Left lobe of liver (tissue), 2 donors: ENCODE measurements around the gene GFRA3. TPM values are rescaled to one million over a fixed set of nuclear protein-coding genes. Genes with fewer than 3 reads are reported as not detected.
"Not testable (repeated sequence)": the region's sequence is repeated elsewhere in the genome, so short reads cannot be mapped to it uniquely, and the experiment has no call there.

Experiments
- ATAC-seq: fragments of 200-7000 bp; cut with Tn5 transposase; one replicate; pipeline ENCODE4 v1.9.1; 2020; ENCODE audit warnings: mild to moderate bottlenecking, moderate library complexity
- DNase-seq: peaks from one replicate; pipeline ENCODE4 v3.0.0-alpha.2; 2020; ENCODE audit warnings: low spot score
- total RNA-seq: library from RNA; stranded (reverse); gene quantifications from one replicate; pipeline ENCODE4 v1.2.1, GENCODE V29; 2021
- donor health status: DM: no; HTN: no; CAD: no; lungs with moderate emphysema.
- donor health status: DM: no; HTN: yes; CAD: no.

Gene GFRA3
- total RNA-seq, 1 donor from 2014 or later = not detected

GRCh38 chr5:138247800-138248199 is 26.6 kb downstream of the GFRA3 start:
- not testable (repeated sequence) for DNase-seq, ATAC-seq

- no peak for ATAC-seq
- no peak for DNase-seq
Measured at GRCh38 chr5:138246822-138247221, 27.6 kb downstream of the GFRA3 start.

- DNase-seq (no peak), ATAC-seq (no peak)
Measured at GRCh38 chr5:138246334-138246733, 28.1 kb downstream of the GFRA3 start.

GRCh38 chr5:138245717-138246116 is 28.7 kb downstream of the GFRA3 start:
- DNase-seq = no peak

GRCh38 chr5:138243794-138244193 is 30.6 kb downstream of the GFRA3 start:
- DNase-seq (no peak), ATAC-seq (no peak)

More at GRCh38 chr5:138245717-138246116, 28.7 kb downstream of the GFRA3 start:
- ATAC-seq = no peak

GRCh38 chr5:138241688-138242571 is 32.5 kb downstream of the GFRA3 start:
- ATAC-seq (peak; percentile 96), DNase-seq (peak; percentile 69)

- ATAC-seq (no peak), DNase-seq (no peak)
Measured at GRCh38 chr5:138240650-138241385, 33.6 kb downstream of the GFRA3 start.

GRCh38 chr5:138238034-138238433 is 36.4 kb downstream of the GFRA3 start:
- DNase-seq = no peak
- ATAC-seq = no peak

- no peak for ATAC-seq
- no peak for DNase-seq
Measured at GRCh38 chr5:138234651-138235050, 39.8 kb downstream of the GFRA3 start.

GRCh38 chr5:138233280-138233679 is 41.1 kb downstream of the GFRA3 start:
- ATAC-seq (no peak), DNase-seq (no peak)

- DNase-seq (no peak), ATAC-seq (no peak)
Measured at GRCh38 chr5:138230981-138231589, 43.3 kb downstream of the GFRA3 start.

- DNase-seq (no peak), ATAC-seq (no peak)
Measured at GRCh38 chr5:138230261-138230660, 44.2 kb downstream of the GFRA3 start.

- DNase-seq (no peak), ATAC-seq (no peak)
Measured at GRCh38 chr5:138229387-138229786, 45.0 kb downstream of the GFRA3 start.

- ATAC-seq (no peak), DNase-seq (no peak)
Measured at GRCh38 chr5:138226910-138227309, 47.5 kb downstream of the GFRA3 start.

- DNase-seq = no peak
Measured at GRCh38 chr5:138224712-138225111, 49.7 kb downstream of the GFRA3 start.

GRCh38 chr5:138223532-138223931 is 50.9 kb downstream of the GFRA3 start:
- ATAC-seq (no peak), DNase-seq (no peak)

More at GRCh38 chr5:138224712-138225111, 49.7 kb downstream of the GFRA3 start:
- ATAC-seq = no peak

- DNase-seq (no peak), ATAC-seq (no peak)
Measured at GRCh38 chr5:138216799-138217198, 57.6 kb downstream of the GFRA3 start.

GRCh38 chr5:138213161-138214029 is 61.0 kb downstream of the GFRA3 start, which contains the start of gene CDC23:
Gene CDC23 (minus strand): TSS chr5:138213323. CDS start chr5:138213312, 11 bp downstream.
- DNase-seq (peak; percentile 91), ATAC-seq (peak; percentile 99)

GRCh38 chr5:138212828-138213160 is 61.6 kb downstream of the GFRA3 start:
- ATAC-seq (peak; percentile 47), DNase-seq (no peak)

GRCh38 chr5:138210985-138211384 is 63.4 kb downstream of the GFRA3 start:
- no peak for DNase-seq

More at GRCh38 chr5:138210985-138211384, 63.4 kb downstream of the GFRA3 start:
- no peak for ATAC-seq
